Stimulated activated CD8-positive, alpha-beta memory T cell treated with anti-CD3 and anti-CD28 coated beads, Interleukin-15, amount 100 ng/mL, for 48 hours (primary cell): ENCODE results near the gene ANKRD18A.
"Not testable (repeated sequence)": the region's sequence is repeated elsewhere in the genome, so short reads cannot be mapped to it uniquely, and the experiment has no call there.

Experiments
- DNase-seq, 2 donors: peaks; one replicate each; pipeline ENCODE4 v3.0.0-alpha.2; 2020; ENCODE audit warnings: low read depth in 2 of 2

ANKRD18A gene

DNA sequence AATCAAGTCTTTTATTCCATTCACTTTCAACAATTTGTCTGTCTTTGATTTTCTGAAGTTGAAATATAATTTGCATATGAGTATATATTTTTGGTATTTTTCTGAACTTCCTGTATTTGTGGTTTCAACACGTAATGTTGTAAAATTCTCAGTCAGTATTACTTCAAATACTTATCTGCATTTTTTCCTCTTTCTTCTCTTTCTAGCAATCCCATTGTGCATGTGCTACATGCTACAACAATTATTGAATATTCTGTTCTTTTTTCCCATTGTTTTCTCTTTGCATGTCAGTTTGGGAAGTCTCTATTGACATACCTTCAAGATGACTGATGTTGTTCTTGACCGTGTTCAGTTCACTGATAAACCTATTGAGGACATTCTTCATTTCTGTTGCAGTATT is 5.6 kb upstream of the ANKRD18A start:
- no peak for DNase-seq

GRCh38 chr9:38622951-38623350 is 2.6 kb upstream of the ANKRD18A start:
- no peak for DNase-seq

DNA sequence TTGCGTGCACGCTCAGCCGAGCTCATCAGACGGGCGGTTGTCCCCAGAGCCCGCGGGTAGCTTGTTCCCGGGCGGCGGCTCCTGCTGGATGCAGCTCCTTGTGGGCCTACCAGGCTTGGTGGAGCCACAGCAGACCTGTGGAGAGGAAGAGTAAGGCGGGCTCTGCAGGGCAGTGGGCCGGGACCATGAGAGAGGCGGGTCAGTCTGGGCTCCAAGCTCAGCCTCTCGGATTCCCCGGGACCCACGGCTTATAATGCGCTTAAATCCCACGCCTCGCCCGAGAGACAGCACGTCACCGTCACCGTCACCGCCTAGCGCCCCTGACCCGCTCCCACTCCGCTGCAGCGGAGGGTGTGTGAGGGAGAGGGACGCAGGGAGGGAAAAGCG is 1.9 kb upstream of the ANKRD18A start:
- no peak for DNase-seq

DNA sequence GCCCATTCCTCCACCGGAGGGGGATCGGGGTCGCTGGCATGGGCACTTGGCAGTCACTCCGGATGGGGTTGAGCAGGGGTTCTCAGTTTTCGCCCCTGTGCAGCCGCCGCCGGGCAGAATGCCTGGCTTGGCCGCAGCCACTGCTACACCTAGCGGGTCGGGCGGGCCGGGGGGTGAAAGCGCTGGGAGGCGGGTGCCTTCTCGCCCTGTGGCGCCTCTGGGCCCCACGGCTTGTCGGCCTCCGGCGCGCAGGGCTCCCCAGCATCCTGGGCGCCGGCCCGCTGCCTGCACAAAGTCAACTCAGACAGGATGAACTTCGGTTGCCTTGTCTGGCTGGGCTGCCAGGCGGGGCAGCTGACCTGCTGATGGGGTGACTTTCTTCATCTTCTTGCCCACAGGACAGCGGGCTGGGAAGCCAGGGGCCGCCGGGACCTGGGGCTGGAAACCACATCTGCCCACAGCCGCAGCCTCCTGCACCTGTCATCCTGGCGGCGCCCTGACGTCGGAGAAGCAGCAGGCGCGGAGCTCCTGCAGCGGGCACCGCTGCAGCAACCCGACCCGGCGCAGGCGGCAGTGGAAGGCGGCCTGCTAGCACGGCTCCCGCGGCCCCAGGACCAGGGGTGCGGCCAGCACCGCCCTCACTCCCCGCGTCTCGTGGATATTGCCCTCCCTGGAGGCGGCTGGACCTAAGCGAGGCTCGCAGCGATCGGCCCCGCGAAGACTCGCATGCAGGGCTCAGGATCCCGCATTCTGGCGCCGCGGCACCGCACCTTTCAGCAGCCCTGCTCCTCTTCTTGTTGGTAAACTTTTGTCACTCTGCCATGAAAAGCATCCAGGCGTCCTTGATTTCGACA is 1.3 kb upstream of the ANKRD18A start:
- DNase-seq = peak in 1 of 2 donors; percentile 15

GRCh38 chr9:38619556-38620447 is 594 bp downstream of the ANKRD18A start:
- DNase-seq = peak in 1 of 2 donors; percentile 7

DNA sequence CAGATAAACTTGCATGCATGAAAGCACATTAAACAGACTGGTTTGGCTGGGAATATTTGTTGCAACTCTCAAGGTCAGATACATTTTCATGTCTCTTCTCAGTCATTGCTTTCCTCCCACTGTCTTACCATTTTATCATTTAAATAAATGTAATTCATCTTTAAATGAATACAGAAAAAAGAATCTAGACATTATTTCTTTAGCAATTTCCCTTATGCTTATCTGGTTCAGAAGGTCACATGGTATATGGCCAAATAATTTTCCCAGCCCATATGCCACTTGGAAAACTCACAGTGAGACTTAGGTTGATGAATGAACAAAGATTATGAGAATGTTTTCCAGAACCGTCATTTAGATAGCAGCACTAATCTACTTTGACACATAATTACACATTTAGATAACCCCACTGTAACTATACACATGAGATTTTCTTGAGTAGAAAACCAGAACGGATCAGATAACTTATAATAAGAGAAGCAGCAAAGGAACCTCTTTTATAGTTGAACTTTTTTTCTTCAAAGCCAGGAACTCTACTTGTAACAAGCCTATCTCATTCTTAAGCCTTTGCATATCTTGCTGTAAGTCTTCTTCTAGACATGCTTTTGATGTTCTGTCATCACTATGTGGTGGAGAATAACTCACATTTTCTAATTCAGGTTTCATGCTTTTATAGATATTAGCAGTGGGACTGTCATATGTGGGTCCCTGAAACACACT is 22.2 kb downstream of the ANKRD18A start:
- not testable (repeated sequence) for DNase-seq

GRCh38 chr9:38595117-38595516 is 25.3 kb downstream of the ANKRD18A start:
- DNase-seq = not testable (repeated sequence)

DNA sequence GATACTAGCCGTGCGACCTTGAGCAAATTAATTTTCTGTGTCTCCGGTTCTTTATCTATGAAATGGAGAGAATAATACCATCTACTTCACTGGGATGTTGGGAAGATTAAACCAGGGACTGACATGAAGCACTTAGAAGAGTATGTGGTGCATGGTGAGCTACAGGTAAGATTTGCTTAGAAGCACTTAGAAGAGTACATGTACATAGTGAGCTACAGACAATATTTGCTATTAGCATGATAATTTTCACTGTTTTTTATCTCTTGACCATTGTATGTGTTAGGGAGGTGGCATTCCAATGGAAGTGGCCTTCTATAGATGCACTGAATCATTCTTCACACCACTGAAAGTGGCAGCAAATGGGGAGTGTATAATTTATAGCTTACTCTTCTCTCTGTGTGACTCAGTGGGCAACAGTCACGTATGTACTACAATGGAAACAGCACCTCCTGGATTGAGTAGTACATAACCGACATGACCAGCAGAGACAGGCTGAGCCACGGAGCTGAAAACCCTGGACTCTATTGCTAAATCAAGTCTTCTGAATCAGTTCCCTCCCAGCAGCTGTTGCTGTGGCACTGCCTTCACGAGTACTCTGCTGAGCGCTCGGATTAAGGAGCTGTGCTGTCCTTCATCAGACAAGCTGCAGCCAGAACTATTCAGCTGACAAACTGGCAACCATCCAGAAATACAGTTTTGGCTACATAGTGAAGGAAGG is 28.9 kb downstream of the ANKRD18A start:
- not testable (repeated sequence) for DNase-seq

GRCh38 chr9:38583765-38584164 is 36.6 kb downstream of the ANKRD18A start:
- DNase-seq = not testable (repeated sequence)

GRCh38 chr9:38580112-38580511 is 40.3 kb downstream of the ANKRD18A start:
- not testable (repeated sequence) for DNase-seq

GRCh38 chr9:38576181-38576580 is 44.2 kb downstream of the ANKRD18A start:
- not testable (repeated sequence) for DNase-seq

GRCh38 chr9:38566048-38566447 is 54.3 kb downstream of the ANKRD18A start:
- not testable (repeated sequence) for DNase-seq

- not testable (repeated sequence) for DNase-seq
Measured at GRCh38 chr9:38565178-38565577, 55.2 kb downstream of the ANKRD18A start.

DNA sequence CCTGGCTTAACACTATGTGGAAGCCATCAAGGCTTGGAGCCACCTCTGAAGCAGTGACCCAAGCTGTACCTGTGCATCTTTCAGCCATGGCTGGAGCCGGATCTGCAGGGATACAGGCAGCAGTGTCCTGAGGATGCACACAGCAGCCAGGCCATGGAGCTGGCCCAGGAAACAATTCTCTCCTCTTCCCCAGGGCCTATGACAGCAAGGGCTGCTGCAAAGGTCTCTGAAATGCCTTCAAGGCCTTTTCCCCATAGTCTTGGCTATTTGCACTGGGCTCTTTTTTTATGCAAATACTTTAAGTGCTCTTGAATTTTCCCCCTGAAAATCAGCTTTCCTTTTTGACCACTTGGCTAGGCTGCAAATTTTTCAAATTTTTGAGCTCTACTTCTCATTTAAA is 56.5 kb downstream of the ANKRD18A start:
- not testable (repeated sequence) for DNase-seq

DNA sequence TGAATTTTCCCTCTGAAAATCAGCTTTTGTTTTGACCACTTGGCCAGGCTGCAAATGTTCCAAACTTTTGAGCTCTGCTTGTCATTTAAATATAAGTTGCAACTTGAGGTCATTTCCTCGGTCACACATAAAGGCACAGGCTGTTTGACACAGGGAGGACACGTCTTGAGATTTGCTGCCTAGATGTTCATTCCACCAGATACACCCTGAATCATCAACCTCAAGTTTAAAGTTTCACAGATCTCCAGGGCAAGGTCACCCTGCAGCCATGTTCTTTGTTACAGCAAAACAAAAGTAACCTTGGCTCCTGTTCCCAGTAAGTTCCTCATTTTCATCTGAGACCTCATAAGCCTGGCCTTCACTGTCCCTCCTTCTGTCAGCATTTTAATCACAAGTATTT is 59.3 kb downstream of the ANKRD18A start:
- DNase-seq = not testable (repeated sequence)

DNA sequence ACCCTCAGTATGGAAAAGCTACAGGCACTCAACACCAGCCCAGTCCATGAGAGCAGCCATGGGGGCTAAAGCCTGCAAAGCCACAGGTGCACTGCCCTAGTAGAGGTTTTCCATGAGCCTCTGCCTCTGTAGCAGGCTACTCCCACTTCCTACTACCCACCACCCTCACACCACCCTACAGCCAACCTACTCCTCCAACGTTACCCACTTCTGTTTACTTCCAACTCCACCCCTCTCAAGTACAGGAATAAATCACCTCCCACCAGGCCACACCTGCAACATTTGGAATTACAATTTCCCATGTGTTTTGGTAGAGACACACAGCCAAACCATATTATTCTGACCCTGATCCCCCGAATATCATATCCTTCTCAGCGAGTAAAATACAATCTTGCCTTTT is 61.2 kb downstream of the ANKRD18A start:
- not testable (repeated sequence) for DNase-seq

DNA sequence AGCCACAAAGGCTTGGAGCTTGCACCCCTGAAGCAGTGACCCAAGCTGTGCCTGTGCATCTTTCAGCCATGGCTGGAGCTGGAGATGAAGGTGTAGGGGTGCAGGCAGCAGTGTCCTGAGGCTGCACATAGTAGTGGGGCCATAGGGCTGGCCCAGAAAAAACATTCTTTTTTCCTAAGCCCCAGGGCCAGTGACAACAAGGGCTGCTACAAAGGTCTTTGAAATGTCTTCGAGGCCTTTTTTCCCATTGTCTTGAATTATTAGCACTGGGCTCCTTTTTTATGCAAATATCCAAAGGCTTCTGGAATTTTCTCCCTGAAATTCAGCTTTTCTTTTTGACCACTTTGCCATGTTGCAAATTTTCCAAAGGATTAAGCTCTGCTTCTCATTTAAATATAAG is 62.6 kb downstream of the ANKRD18A start:
- not testable (repeated sequence) for DNase-seq

GRCh38 chr9:38554966-38555365 is 65.4 kb downstream of the ANKRD18A start:
- not testable (repeated sequence) for DNase-seq

DNA sequence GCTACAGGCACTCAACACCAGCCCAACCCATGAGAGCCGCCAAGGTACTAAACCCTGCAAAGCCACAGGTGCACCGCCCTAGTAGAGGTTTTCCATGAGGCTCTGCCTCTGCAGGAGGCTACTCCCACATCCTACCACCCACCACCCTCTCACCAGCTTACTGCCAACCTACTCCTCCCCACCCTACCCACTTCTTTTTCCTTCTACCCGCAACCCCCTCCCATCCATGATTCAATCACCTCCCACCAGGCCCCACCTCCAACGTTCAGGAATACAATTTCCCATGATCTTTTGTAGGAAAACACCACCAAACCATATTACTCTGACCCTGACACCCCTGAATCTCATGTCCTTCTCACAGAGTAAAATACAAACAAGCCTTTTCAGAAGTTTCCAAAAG is 67.4 kb downstream of the ANKRD18A start:
- DNase-seq = not testable (repeated sequence)

DNA sequence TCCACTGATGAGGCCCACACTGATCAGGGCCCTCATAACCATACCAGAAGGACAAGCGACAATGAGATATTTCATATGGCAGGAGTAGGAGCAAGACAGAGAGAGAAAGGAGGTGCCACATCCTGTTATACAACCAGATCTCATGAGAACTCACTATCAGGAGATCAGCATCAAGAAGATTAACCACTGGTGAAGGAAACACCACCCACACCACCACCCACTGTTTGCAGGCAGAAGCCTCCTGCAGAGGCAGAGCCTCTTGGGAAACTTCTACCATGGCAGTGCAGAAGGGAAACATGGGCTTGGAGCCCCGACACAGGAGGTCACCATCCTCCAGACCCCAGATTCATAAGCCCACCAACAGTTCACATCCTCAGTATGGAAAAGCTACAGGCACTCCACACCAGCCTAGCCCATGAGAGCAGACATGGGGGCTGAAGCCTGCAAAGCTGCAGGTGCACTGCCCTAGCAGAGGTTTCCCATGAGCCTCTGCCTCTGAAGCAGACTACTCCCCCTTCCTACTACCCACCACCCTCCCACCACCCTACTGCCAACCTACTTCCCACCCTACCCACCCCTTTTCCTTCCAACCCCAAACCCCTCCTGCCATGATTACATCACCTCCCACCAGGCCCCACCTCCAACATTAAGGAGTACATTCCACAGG is 73.8 kb downstream of the ANKRD18A start:
- DNase-seq = peak; percentile 15 to 19

- not testable (repeated sequence) for DNase-seq
Measured at GRCh38 chr9:38540535-38540934, 79.9 kb downstream of the ANKRD18A start.
